HG03175 (cell line): ENCODE results near the gene NANOS1.

ENCODE experiments used
- ATAC-seq: cut with Tn5 transposase; IDR thresholded peaks from one replicate; pipeline ENCODE4 v1.9.1; 2021; ENCODE audit warnings: mild to moderate bottlenecking, moderate library complexity; ENCODE audit not compliant: unreplicated experiment

The NANOS1 gene

DNA sequence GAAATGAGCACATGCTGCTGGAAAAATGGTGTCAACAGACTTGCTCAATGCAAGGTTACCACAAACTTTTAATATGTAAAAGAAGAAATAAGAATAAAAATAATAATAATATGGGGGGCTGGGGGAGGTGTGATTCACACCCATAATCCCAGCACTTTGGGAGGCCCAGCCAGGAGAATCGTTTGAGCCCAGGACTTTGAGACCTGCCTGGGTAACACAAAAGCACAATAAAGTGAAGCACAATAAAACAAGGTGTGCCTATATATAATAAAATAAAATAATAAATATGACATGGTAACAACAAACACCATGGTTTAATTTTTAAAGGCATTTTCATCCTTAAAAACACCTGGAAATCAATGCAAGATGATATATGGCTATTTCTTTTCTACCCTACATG, 26.0 kb downstream of the NANOS1 start:
- ATAC-seq: no peak

DNA sequence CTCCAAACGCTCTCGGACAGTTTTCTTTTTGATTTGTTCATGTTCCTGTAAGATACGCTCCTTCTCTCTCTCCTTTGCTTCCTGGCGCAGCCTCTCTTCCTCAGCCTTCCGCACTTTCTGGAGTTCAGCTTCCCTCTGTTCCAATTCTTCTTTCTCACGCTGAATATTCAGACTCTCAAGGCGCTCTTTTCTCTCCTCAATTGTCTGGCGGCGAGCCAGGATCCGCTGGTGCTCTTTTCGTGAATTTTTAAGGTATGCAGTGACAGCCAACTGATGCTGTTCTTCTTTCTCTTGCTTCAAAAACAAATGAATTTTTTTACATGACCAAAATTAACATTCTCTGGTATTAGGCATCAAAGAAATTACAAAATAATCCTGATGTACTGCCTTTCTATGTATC, 28.5 kb downstream of the NANOS1 start:
- no peak for ATAC-seq

DNA sequence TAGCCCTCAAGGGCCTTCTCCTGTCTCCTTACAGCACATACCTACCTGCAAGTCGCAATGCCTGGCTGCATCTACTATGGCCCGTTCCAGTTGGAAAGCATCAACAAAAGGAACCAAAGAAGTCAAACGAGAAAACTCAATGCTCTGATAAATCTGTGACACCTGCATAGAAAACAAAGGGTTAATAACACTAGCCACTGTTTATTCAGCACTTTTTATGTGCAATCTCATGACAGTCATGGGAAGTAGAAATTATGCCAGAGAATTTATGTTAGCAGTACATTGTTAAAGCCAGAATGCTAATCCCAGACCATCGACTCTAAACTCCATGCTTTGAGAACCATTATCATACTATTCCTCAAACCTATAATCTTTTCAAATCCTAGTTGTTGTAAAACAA, 30.0 kb downstream of the NANOS1 start:
- no peak for ATAC-seq

DNA sequence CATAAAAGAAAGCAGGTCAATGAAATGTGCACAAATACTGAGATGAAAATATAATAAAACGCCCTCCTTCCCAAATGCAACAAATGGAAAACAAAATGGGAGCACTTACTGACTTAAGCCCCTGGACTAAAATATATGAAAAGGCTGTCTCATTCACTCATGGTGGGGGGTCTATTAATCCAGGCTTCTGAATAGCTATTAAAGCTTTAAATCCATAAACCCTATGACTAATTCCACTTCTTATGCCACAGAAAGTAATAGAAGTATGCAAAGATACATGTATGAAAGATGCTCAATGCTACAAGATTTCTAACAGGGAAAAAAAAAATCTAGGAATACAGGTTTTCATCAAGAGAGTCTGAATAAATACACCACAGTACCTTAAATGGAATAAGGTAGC, 30.6 kb downstream of the NANOS1 start:
- ATAC-seq: no peak

DNA sequence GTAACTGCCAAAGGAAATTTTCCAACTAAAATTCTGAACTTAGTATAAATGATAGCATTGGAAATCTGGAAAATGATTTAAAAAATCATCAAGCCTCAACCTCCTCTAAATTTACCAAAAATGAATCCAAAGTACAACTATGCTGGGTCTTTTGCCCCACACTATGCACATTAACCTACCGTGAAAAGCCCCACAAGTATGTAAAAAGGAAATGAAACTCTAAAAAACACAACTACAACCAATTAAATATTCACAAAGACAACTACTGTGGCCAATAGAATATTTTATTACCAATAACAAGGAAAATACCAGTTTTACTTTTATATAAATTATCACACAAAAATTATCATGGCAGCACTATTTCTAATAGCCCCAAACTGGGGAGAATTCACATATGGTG, 31.8 kb downstream of the NANOS1 start:
- no peak for ATAC-seq

DNA sequence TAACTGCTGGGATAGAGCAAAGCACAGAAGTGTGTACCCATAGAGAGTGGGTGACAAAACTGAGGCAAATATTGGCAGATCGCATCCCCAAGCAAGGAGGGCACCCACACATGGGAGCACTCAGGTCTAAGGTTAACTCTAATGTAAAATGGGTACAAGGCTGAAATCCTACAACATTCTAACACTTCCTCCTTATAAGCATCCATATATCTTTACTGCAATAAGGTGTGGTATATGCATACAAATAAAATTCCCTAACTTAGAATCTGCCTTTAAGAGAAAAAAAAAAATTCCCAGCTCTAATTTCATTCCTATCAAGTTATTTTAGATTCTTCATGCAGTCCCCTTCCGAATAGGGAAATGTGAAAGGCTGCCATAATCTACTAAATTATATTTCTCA, 32.4 kb downstream of the NANOS1 start:
- ATAC-seq: no peak

DNA sequence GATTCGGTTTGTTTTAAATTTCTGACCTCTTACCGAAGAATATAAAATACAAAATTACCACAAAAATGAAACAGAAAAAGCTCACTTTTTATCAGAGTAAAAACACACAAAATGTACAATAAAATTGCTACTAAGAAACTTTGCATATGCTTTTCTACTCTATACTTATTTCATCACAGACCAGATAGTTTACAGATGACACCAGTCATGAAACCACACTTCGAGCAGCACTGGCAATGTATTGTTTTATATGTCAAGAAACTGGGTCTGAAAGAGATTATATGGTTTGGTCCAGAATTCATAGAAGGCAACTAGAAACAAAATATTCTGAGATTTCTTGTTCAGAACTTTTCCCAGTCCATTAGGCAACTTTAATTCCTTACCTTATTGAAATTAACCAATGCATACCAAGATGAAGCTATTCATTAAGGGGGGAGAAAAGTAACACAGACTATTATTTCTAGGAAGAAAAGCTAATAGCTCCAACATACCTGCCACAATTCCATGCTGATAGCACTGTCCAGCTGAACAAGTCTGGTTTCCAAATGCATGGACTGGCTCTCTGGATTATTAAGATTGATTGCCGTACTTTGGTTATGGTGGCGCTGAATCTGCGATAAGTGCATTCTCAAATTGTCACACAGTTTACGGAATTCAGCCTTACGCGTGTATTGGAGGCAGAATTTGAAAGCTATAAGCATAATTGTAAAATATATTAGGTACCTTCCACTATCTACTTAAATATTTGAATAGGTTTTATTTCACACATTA, 41.1 kb downstream of the NANOS1 start:
- ATAC-seq: no peak

DNA sequence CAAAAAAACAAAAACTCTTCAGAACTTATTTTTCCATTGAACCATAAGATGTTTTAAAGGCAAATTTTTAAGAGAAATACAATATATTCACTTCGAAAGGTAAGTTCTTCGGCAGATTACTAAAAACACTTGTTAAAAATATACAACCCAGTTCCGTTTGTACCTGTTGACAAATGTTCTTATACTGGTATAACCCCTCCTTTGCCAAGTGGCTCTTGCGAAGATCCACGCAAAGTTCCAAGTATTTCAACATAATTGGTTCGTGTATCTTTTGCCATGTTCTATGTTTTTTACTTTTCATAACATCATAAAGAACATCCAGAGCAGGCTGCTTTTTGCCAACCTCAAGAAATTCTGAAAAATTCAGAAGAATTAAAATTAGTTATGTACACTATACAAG, 44.1 kb downstream of the NANOS1 start:
- ATAC-seq: no peak

DNA sequence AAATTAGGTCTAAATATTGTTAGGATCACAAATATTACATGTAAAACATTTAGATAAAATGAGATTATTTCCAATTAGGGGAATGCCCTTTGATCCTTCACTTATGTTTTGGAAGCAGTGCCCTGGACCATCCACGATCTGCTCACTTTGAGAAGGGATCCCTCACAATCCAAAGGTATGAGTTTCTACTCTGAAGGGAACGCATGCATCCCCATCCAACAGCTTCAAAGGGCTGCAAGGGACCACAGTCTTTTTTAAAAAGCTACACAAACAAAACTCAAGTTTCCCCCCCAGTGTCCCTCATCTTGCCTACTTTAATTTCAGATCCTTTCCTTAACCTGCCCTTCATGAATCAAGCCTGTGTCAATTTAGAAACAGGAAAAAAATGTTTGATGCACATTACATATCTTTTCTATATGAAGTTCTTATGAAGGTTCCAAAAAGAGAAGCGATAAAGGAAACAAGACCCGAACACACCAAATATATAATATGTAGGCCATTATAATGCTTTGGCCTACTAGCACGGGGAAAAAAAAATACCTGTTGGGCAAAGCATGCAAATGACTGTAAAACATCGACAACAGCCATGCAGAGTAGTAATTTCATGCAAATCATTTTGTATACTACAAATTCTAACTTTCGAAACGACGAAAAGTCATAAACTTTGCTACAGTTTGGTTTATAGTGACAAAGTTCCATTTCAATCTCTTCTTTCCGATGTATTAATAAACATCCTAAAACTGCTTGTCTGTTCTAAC, 49.1 kb downstream of the NANOS1 start:
- no peak for ATAC-seq

DNA sequence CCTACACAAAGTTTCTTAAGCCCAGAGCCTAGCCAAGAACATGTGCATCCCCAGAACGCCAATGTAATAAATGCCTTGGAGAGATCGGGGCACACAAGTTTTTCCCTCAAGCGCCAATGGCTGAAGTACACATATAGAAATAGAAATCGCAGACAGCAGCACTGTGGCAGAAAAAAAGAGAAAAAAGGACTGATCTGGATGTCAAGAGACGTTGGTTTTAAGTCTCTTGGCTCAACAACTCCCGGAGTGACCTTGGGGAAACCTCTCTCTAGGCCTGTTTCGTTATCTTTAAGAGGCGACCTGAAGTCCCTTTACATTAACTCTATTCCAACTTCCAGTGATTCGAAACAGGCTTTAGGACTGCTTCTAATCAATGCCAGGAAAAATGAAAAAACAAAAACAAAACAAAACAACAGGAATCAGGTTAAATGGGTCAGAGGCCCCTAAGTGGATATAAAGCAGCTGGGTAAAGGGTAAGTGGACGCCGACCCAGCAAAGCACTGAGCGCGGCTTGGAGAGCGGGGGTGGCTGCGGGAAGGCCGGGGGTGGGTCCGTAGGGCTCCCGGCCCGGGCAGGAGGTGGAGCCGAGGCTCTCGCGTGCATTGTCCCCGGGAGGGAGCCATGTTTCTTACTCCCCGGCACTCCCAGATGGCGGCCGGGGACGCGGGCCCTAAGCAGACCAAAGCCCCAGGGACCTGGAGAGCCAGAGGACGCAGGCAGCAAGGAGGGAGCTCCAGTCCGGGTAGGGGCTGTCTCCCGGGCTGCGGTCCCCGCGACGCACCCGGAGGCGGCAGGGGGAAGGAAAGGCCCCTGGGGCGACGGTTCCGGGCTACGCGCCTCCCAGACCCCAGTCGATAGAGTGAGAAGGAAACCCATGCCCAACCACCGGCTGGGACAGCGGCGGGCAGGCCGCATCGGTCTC, 50.3 kb downstream of the NANOS1 start:
- peak; percentile 63 for ATAC-seq

DNA sequence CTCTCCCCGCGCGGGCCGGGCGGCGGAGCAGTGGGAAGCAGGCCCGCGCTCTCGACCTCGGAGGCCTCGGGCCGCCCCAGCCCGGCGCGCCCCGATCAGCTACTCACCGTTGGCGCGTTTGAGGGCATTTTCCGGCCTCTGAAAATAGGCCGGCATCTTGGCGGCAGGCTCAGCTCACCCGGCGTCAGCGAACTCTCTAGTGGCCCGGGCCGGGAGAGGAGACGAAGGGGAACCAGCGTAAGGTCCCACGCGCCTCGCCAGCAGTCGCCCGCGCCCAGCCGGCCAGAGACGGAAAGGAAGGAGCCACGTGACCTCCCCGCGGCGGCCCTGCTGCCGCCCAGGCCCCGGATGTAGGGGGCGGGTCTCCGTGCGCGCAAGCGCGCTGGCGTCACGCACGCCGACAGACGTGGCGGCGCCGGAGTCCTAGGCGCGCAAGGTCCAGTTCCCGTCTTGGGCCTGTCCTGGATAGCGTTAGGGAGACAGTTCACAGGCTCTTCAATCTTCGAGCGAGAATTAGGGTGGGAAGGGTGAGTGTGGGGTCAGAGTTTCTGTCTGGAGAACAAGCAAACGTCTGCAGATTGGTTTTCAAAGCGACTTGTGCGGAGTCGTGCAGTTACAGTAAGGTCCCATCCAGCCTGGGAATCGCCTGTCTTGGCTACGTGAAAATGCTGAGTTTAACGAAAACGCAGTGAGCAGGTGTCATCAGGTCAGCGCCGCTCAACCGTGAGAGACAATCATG, 51.2 kb downstream of the NANOS1 start, which contains the start of gene EIF3A:
Gene EIF3A (minus strand): TSS at position 297 of the 739 bp plus-strand sequence. CDS start 141 bp downstream, at position 156.
- peak; percentile 86 for ATAC-seq
